Activated CD8-positive, alpha-beta memory T cell treated with anti-CD3 and anti-CD28 coated beads, Interleukin-2, amount 50 U/mL, for 4 hours (primary cell): Measurements from ENCODE around the gene NSUN5.
"Not testable (repeated sequence)": the region's sequence is repeated elsewhere in the genome, so short reads cannot be mapped to it uniquely, and the experiment has no call there.

Experiments
- DNase-seq: peaks from one replicate; pipeline ENCODE4 v3.0.0-alpha.2; 2020

NSUN5 gene

GRCh38 chr7:73308665-73309214, at the start of gene NSUN5:
NSUN5 (minus strand) TSS chr7:73308826; CDS start chr7:73308790, 36 bp downstream.
- DNase-seq, result peak; percentile 86

- DNase-seq, result no peak
These were observed 47.5 kb upstream of the NSUN5 start for GRCh38 chr7:73356159-73356558.

GRCh38 chr7:73354821-73355220, 46.2 kb upstream of the NSUN5 start:
- DNase-seq, result no peak

GRCh38 chr7:73354196-73354595, 45.6 kb upstream of the NSUN5 start:
- no peak for DNase-seq

- DNase-seq, result no peak
These were observed 44.6 kb upstream of the NSUN5 start for GRCh38 chr7:73353243-73353642.

GRCh38 chr7:73352784-73353183, 44.2 kb upstream of the NSUN5 start:
- no peak for DNase-seq

- no peak for DNase-seq
These were observed 43.0 kb upstream of the NSUN5 start for GRCh38 chr7:73351447-73352167.

GRCh38 chr7:73350306-73351068, 41.9 kb upstream of the NSUN5 start:
- DNase-seq, result no peak

- no peak for DNase-seq
These were observed 41.1 kb upstream of the NSUN5 start for GRCh38 chr7:73349763-73350162.

GRCh38 chr7:73345951-73346350, 37.3 kb upstream of the NSUN5 start:
- no peak for DNase-seq

- DNase-seq, result no peak
These were observed 36.9 kb upstream of the NSUN5 start for GRCh38 chr7:73345538-73345937.

- DNase-seq, result no peak
These were observed 35.2 kb upstream of the NSUN5 start for GRCh38 chr7:73343671-73344380.

- no peak for DNase-seq
These were observed 34.0 kb upstream of the NSUN5 start for GRCh38 chr7:73342645-73343044.

- no peak for DNase-seq
These were observed 33.3 kb upstream of the NSUN5 start for GRCh38 chr7:73341877-73342276.

GRCh38 chr7:73340514-73340913, 31.9 kb upstream of the NSUN5 start:
- no peak for DNase-seq

- DNase-seq, result no peak
These were observed 29.7 kb upstream of the NSUN5 start for GRCh38 chr7:73338321-73338720.

GRCh38 chr7:73332447-73332846, 23.8 kb upstream of the NSUN5 start:
- no peak for DNase-seq

GRCh38 chr7:73330772-73331171, 22.1 kb upstream of the NSUN5 start:
- no peak for DNase-seq

- no peak for DNase-seq
These were observed 21.4 kb upstream of the NSUN5 start for GRCh38 chr7:73329861-73330581.

GRCh38 chr7:73328696-73329095, 20.1 kb upstream of the NSUN5 start:
- DNase-seq, result no peak

- DNase-seq, result not testable (repeated sequence)
These were observed 19.3 kb upstream of the NSUN5 start, which contains the start of the genes FKBP6 and TRIM50 for GRCh38 chr7:73327922-73328321. FKBP6 (plus strand) TSS chr7:73328161; CDS start chr7:73328429, 268 bp downstream. TRIM50 (minus strand) TSS chr7:73328082; CDS start chr7:73324787, 3,295 bp downstream.

GRCh38 chr7:73327449-73327848, 18.8 kb upstream of the NSUN5 start:
- not testable (repeated sequence) for DNase-seq
